ENCODE data around the gene RBM10. TPM values are rescaled to one million over a fixed set of nuclear protein-coding genes. Genes with fewer than 3 reads are reported as not detected.

Gene RBM10
- total RNA-seq, 1 donor from 2014 or later, result 29.6 TPM

- Mint-ChIP-seq H3K4me3 (ENCODE audit: unreplicated experiment) (no peak overlapping the region), H3K4me1 (ENCODE audit: low read depth) (peaks cover 40% of the 10 kb centered on the region), H3K27me3 (ENCODE audit: low read depth) (no peaks in the 10 kb centered on the region), H3K36me3 (ENCODE audit: low read depth) (peaks cover 56% of the 10 kb centered on the region), H3K27ac (ENCODE audit: unreplicated experiment) (peak overlapping the region; percentile 77), H3K9me3 (ENCODE audit: low read depth) (no peaks in the 10 kb centered on the region)
- peak; percentile 92 for DNase-seq (ENCODE audit: low spot score)
- no peak for TF ChIP-seq CTCF (IDR thresholded peaks at IDR 0.05)
Measured at GRCh38 chrX:47214435-47215077, 69.5 kb downstream of the RBM10 start.

GRCh38 chrX:47215291-47215900 lies 70.4 kb downstream of the RBM10 start:
- H3K27me3 Mint-ChIP-seq (ENCODE audit: low read depth), result no peaks in the 10 kb centered on the region
- no peak for TF ChIP-seq CTCF (IDR thresholded peaks at IDR 0.05)
- H3K4me1 Mint-ChIP-seq (ENCODE audit: low read depth), result peaks cover 49% of the 10 kb centered on the region
- peak overlapping the region; percentile 97 for H3K27ac Mint-ChIP-seq (ENCODE audit: unreplicated experiment)
- peak; percentile 77 for DNase-seq (ENCODE audit: low spot score)
- no peak overlapping the region for H3K4me3 Mint-ChIP-seq (ENCODE audit: unreplicated experiment)
- H3K9me3 Mint-ChIP-seq (ENCODE audit: low read depth), result no peaks in the 10 kb centered on the region
- H3K36me3 Mint-ChIP-seq (ENCODE audit: low read depth), result peaks cover 49% of the 10 kb centered on the region

GRCh38 chrX:47216393-47216925 lies 71.4 kb downstream of the RBM10 start:
- Mint-ChIP-seq H3K4me1 (ENCODE audit: low read depth) (peaks cover 59% of the 10 kb centered on the region), H3K36me3 (ENCODE audit: low read depth) (peaks cover 38% of the 10 kb centered on the region), H3K9me3 (ENCODE audit: low read depth) (no peaks in the 10 kb centered on the region), H3K27me3 (ENCODE audit: low read depth) (no peaks in the 10 kb centered on the region), H3K27ac (ENCODE audit: unreplicated experiment) (peak overlapping the region; percentile 97), H3K4me3 (ENCODE audit: unreplicated experiment) (peak overlapping the region; percentile 71)
- no peak for TF ChIP-seq CTCF (IDR thresholded peaks at IDR 0.05)
- peak; percentile 43 for DNase-seq (ENCODE audit: low spot score)

- Mint-ChIP-seq H3K27ac (ENCODE audit: unreplicated experiment) (peak overlapping the region; percentile 97), H3K4me1 (ENCODE audit: low read depth) (peaks cover 62% of the 10 kb centered on the region), H3K9me3 (ENCODE audit: low read depth) (no peaks in the 10 kb centered on the region), H3K36me3 (ENCODE audit: low read depth) (peaks cover 32% of the 10 kb centered on the region), H3K4me3 (ENCODE audit: unreplicated experiment) (peak overlapping the region; percentile 71), H3K27me3 (ENCODE audit: low read depth) (no peaks in the 10 kb centered on the region)
- peak; percentile 57 for DNase-seq (ENCODE audit: low spot score)
- no peak for TF ChIP-seq CTCF (IDR thresholded peaks at IDR 0.05)
Measured at GRCh38 chrX:47217121-47217851, 72.3 kb downstream of the RBM10 start.

- H3K36me3 Mint-ChIP-seq (ENCODE audit: low read depth), result peaks cover 28% of the 10 kb centered on the region
- peak overlapping the region; percentile 100 for H3K27ac Mint-ChIP-seq (ENCODE audit: unreplicated experiment)
- H3K4me1 Mint-ChIP-seq (ENCODE audit: low read depth), result peaks cover 62% of the 10 kb centered on the region
- peak; percentile 99 for DNase-seq (ENCODE audit: low spot score)
- no peaks in the 10 kb centered on the region for H3K9me3 Mint-ChIP-seq (ENCODE audit: low read depth)
- no peaks in the 10 kb centered on the region for H3K27me3 Mint-ChIP-seq (ENCODE audit: low read depth)
- H3K4me3 Mint-ChIP-seq (ENCODE audit: unreplicated experiment), result peak overlapping the region; percentile 81
- no peak for TF ChIP-seq CTCF (IDR thresholded peaks at IDR 0.05)
Measured at GRCh38 chrX:47217852-47218279, 72.8 kb downstream of the RBM10 start.

All from chondrocyte (in vitro differentiated cells).